ENCODE measurements around the gene SCFD1.
"Not testable (repeated sequence)": the region's sequence is repeated elsewhere in the genome, so short reads cannot be mapped to it uniquely, and the experiment has no call there.

The SCFD1 gene

DNA sequence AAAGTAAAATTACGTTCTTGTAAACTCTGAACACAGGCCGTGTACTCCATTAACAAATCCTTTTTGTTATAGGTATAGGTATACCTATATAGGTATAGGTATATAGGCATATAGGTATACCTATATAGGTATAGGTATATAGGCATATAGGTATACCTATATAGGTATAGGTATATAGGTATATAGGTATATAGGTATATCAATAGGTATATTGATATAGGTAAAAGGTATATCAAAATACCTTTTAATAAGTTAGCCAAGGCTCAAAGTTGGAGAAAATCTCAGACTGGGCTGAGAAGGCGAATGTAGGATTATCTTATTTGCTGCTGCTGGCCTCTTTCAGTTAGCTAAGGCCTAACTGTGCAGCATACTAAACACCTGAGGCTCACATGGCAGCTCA lies 3.4 kb downstream of the SCFD1 start:
- DNase-seq (ENCODE audit: low spot score): no peak

GRCh38 chr14:30629432-30629831 lies 7.3 kb downstream of the SCFD1 start:
- not testable (repeated sequence) for H3K4me3 Mint-ChIP-seq; DNase-seq (ENCODE audit: low spot score); H3K27me3 Mint-ChIP-seq (ENCODE audit: low read depth); H3K27ac Mint-ChIP-seq; H3K9me3 Mint-ChIP-seq
- H3K36me3 Mint-ChIP-seq (ENCODE audit: low read depth): peaks cover 22% of the 10 kb centered on the region
- H3K4me1 Mint-ChIP-seq (ENCODE audit: low read depth): peaks cover 10% of the 10 kb centered on the region

More for the DNA sequence above, 3.4 kb downstream of the SCFD1 start:
- peaks cover 27% of the 10 kb centered on the region for H3K4me1 Mint-ChIP-seq (ENCODE audit: low read depth)
- H3K4me3 Mint-ChIP-seq: no peak overlapping the region
- no peak overlapping the region for H3K27ac Mint-ChIP-seq
- peaks cover 23% of the 10 kb centered on the region for H3K36me3 Mint-ChIP-seq (ENCODE audit: low read depth)
- no peaks in the 10 kb centered on the region for H3K9me3 Mint-ChIP-seq
- H3K27me3 Mint-ChIP-seq (ENCODE audit: low read depth): no peaks in the 10 kb centered on the region

GRCh38 chr14:30630248-30630647 lies 8.1 kb downstream of the SCFD1 start:
- Mint-ChIP-seq H3K27me3 (ENCODE audit: low read depth) (no peaks in the 10 kb centered on the region), H3K36me3 (ENCODE audit: low read depth) (peaks cover 23% of the 10 kb centered on the region), H3K27ac (no peak overlapping the region), H3K9me3 (no peaks in the 10 kb centered on the region), H3K4me1 (ENCODE audit: low read depth) (peaks cover 6% of the 10 kb centered on the region), H3K4me3 (no peak overlapping the region)
- no peak for DNase-seq (ENCODE audit: low spot score)

DNA sequence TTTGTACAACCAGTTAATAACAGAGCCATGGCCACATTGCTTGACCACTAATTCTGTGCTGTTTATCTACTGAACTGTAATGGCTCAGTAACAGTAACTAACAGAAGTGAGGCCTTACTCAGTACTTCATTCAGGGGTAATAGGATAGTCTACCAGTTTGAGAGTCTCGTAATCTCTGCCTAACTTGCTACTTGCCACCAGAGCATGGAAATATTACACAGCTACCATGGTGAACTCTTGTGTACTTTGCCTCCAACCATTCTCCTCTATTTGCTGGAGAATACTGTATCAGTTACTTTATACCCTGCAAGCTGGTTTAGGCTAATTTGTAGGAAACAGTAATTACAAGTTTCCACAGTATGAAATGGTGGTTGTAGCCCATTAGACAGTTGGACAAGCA lies 10.6 kb downstream of the SCFD1 start:
- no peak for DNase-seq (ENCODE audit: low spot score)
- no peaks in the 10 kb centered on the region for H3K9me3 Mint-ChIP-seq
- no peak overlapping the region for H3K4me3 Mint-ChIP-seq
- no peaks in the 10 kb centered on the region for H3K27me3 Mint-ChIP-seq (ENCODE audit: low read depth)
- peaks cover 41% of the 10 kb centered on the region for H3K36me3 Mint-ChIP-seq (ENCODE audit: low read depth)
- H3K4me1 Mint-ChIP-seq (ENCODE audit: low read depth): peaks cover 4% of the 10 kb centered on the region
- H3K27ac Mint-ChIP-seq: no peak overlapping the region

GRCh38 chr14:30638926-30639325 lies 16.8 kb downstream of the SCFD1 start:
- Mint-ChIP-seq H3K9me3 (peaks cover under 1% of the 10 kb centered on the region), H3K36me3 (ENCODE audit: low read depth) (peaks cover 47% of the 10 kb centered on the region), H3K27ac (no peak overlapping the region), H3K4me1 (ENCODE audit: low read depth) (no peaks in the 10 kb centered on the region), H3K27me3 (ENCODE audit: low read depth) (no peaks in the 10 kb centered on the region), H3K4me3 (no peak overlapping the region)
- no peak for DNase-seq (ENCODE audit: low spot score)

DNA sequence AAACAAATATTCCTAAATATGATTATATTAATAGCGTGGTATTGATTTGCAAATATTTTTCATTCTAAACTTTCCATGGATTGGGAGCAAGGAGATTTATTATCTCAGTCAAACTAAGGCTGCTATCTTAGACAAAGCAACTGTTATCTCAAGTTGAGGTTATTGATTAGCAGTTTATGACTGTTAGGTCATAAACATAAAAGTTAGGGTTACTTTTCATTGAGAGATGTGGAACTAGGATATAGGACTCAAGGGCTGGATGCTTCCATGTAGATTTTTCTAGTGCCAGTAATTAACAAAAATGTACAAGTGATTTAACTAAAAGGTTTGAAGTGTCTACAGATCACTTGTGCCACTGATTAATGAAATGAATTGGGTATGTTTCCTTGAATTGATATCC lies 19.1 kb downstream of the SCFD1 start:
- no peaks in the 10 kb centered on the region for H3K4me1 Mint-ChIP-seq (ENCODE audit: low read depth)
- peaks cover 57% of the 10 kb centered on the region for H3K36me3 Mint-ChIP-seq (ENCODE audit: low read depth)
- H3K4me3 Mint-ChIP-seq: no peak overlapping the region
- H3K27ac Mint-ChIP-seq: no peak overlapping the region
- H3K27me3 Mint-ChIP-seq (ENCODE audit: low read depth): no peaks in the 10 kb centered on the region
- no peak for DNase-seq (ENCODE audit: low spot score)
- H3K9me3 Mint-ChIP-seq: peaks cover 11% of the 10 kb centered on the region

DNA sequence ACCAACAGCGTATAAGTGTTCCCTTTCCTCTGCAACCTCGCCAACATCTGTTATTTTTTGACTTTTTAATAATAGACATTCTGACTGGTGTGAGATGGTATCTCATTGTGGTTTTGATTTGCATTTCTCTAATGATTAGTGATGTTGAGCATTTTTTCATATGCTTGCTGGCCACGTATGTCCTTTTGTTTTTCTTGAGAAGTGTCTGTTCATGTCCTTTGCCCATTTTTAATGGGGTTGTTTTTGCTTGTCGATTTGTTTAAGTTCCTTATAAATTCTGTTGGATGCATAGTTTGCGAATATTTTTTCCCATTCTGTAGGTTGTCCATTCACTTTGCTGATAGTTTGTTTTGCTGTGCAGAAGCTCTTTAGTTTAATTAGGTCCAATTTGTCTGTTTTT lies 22.3 kb downstream of the SCFD1 start:
- H3K4me1 Mint-ChIP-seq (ENCODE audit: low read depth); H3K27me3 Mint-ChIP-seq (ENCODE audit: low read depth); DNase-seq (ENCODE audit: low spot score); H3K4me3 Mint-ChIP-seq; H3K27ac Mint-ChIP-seq: not testable (repeated sequence)
- Mint-ChIP-seq H3K36me3 (ENCODE audit: low read depth) (peaks cover 47% of the 10 kb centered on the region), H3K9me3 (peaks cover 11% of the 10 kb centered on the region)

GRCh38 chr14:30645600-30645999 lies 23.5 kb downstream of the SCFD1 start:
- Mint-ChIP-seq H3K9me3 (peaks cover 11% of the 10 kb centered on the region), H3K4me3 (no peak overlapping the region), H3K4me1 (ENCODE audit: low read depth) (peaks cover 3% of the 10 kb centered on the region), H3K27ac (no peak overlapping the region), H3K27me3 (ENCODE audit: low read depth) (no peaks in the 10 kb centered on the region), H3K36me3 (ENCODE audit: low read depth) (peaks cover 45% of the 10 kb centered on the region)
- no peak for DNase-seq (ENCODE audit: low spot score)

DNA sequence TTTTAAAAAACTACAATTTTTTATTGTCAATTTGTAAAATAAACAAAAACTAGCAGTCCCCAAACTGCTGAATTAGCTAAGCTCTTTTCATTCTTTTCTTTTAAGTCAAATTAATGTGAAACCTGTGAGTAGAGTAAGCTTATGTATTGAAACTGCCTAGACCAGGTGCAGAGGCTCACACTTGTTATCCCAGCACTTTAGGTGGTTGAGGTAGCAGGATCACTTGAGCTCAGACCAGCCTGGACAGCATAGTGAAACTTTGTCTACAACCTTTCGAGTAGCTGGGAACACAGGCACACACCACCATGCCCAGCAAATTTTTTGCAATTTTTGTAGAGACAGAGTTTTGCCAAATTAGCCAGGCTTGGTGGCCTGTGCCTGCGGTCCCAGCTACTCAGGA lies 26.4 kb downstream of the SCFD1 start:
- Mint-ChIP-seq H3K27me3 (ENCODE audit: low read depth) (no peaks in the 10 kb centered on the region), H3K9me3 (peaks cover 11% of the 10 kb centered on the region), H3K36me3 (ENCODE audit: low read depth) (peaks cover 55% of the 10 kb centered on the region), H3K27ac (no peak overlapping the region), H3K4me1 (ENCODE audit: low read depth) (peaks cover 3% of the 10 kb centered on the region), H3K4me3 (no peak overlapping the region)
- DNase-seq (ENCODE audit: low spot score): no peak

DNA sequence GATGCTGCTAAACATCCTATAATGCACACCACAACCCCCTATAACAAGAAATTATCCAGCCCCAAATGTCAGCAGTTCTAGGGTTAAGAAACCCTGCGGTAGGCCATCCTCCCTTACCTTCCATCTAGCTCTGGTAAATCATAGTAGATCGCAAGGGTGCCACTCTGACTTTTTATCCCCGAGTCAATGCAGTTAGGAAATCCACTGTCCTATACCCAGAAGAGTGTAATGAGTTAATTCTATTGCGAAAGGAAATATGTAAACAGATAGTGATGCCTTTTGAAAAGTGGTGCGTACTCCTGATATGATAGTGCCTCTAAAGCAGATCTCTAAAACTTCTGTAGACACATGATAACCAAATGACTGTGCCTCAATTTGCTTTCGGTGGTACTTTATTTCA lies 29.8 kb downstream of the SCFD1 start:
- Mint-ChIP-seq H3K4me3 (no peak overlapping the region), H3K27me3 (ENCODE audit: low read depth) (no peaks in the 10 kb centered on the region), H3K4me1 (ENCODE audit: low read depth) (no peaks in the 10 kb centered on the region), H3K27ac (no peak overlapping the region), H3K9me3 (no peaks in the 10 kb centered on the region), H3K36me3 (ENCODE audit: low read depth) (peaks cover 30% of the 10 kb centered on the region)
- DNase-seq (ENCODE audit: low spot score): no peak

DNA sequence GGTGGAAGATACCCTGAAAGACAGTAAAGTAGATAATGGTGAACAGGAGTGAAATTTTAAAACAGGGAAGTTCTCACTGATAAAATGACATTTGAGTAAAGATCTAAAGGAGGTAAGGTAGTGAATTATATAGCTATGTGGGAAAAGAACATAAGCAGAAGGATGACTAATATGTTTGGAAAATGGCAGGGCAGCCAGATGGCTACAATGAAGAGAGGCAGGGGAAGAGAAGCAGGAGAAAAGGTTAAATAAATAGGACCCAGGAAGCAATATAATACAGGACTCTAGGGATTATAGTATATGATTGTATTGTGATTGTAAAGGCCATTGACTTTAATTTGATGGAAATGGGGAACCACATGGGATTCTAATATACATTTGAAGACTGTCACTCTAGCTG lies 33.0 kb downstream of the SCFD1 start:
- H3K27me3 Mint-ChIP-seq (ENCODE audit: low read depth): no peaks in the 10 kb centered on the region
- H3K36me3 Mint-ChIP-seq (ENCODE audit: low read depth): peaks cover 28% of the 10 kb centered on the region
- no peaks in the 10 kb centered on the region for H3K9me3 Mint-ChIP-seq
- no peaks in the 10 kb centered on the region for H3K4me1 Mint-ChIP-seq (ENCODE audit: low read depth)
- DNase-seq (ENCODE audit: low spot score): no peak
- no peak overlapping the region for H3K27ac Mint-ChIP-seq
- no peak overlapping the region for H3K4me3 Mint-ChIP-seq

DNA sequence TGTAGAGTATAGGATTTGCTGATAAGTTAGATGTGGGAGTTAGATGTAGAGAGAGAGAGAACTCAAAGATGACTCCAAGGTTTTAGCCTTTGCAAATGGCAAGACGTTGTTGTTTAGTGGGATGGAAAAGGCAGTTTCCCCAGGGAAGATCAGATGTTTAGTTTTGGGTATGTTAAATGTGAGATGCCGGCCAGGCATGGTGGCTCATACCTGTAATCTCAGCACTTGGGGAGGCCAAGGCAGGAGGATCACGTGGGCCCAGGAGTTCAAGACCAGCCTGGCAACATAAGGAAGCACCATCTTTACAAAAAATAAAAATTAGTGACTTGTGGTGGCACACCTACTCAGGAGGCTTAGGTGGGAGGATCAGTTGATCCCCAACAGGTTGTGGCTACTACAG lies 33.5 kb downstream of the SCFD1 start:
- Mint-ChIP-seq H3K36me3 (ENCODE audit: low read depth) (peaks cover 28% of the 10 kb centered on the region), H3K9me3 (no peaks in the 10 kb centered on the region), H3K27ac (no peak overlapping the region), H3K4me3 (no peak overlapping the region), H3K4me1 (ENCODE audit: low read depth) (no peaks in the 10 kb centered on the region), H3K27me3 (ENCODE audit: low read depth) (no peaks in the 10 kb centered on the region)
- no peak for DNase-seq (ENCODE audit: low spot score)

DNA sequence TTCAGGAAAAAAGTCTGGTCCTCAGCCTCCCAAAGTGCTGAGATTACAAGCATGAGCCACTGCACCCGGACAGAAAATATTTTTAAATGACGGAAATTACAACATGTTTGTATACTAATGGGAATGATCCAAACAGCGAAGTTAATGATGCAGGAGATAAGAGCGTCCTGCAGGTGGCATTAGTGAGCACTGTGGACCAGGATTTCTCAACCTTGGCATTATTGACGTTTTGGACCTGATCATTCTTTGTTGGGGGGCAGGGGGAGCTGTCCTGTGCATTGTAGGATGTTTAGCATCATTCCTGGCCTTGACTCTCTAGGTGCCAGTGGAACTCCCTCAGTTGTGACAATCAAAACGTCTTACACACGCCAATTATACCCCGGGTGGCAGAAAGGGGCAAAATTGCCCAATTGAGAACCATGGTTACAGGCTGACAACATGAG lies 34.1 kb downstream of the SCFD1 start:
- H3K4me1 Mint-ChIP-seq (ENCODE audit: low read depth): no peaks in the 10 kb centered on the region
- peaks cover 30% of the 10 kb centered on the region for H3K36me3 Mint-ChIP-seq (ENCODE audit: low read depth)
- H3K27ac Mint-ChIP-seq: no peak overlapping the region
- no peaks in the 10 kb centered on the region for H3K27me3 Mint-ChIP-seq (ENCODE audit: low read depth)
- H3K4me3 Mint-ChIP-seq: no peak overlapping the region
- no peaks in the 10 kb centered on the region for H3K9me3 Mint-ChIP-seq
- DNase-seq (ENCODE audit: low spot score): no peak

DNA sequence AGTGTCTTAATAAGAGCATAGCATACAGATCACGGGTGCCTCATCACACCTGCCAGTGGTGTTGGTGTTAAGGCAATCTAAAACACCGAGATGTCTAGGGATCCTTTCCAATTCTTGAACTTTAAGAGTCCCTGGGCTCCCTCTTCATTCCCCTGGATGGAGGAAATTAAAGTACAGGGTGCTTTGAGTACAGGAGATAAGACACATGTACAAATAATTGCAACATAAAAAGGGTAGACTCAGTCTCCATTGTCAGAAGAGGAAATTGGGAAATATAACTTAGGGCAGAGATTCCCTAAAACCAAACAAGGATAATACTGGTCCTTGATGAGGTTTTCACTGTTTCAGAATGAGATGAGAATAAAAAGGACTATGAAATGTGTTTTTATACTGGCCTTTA lies 34.9 kb downstream of the SCFD1 start:
- Mint-ChIP-seq H3K4me1 (ENCODE audit: low read depth) (no peaks in the 10 kb centered on the region), H3K36me3 (ENCODE audit: low read depth) (peaks cover 25% of the 10 kb centered on the region), H3K4me3 (no peak overlapping the region), H3K9me3 (no peaks in the 10 kb centered on the region), H3K27ac (no peak overlapping the region), H3K27me3 (ENCODE audit: low read depth) (no peaks in the 10 kb centered on the region)
- no peak for DNase-seq (ENCODE audit: low spot score)

DNA sequence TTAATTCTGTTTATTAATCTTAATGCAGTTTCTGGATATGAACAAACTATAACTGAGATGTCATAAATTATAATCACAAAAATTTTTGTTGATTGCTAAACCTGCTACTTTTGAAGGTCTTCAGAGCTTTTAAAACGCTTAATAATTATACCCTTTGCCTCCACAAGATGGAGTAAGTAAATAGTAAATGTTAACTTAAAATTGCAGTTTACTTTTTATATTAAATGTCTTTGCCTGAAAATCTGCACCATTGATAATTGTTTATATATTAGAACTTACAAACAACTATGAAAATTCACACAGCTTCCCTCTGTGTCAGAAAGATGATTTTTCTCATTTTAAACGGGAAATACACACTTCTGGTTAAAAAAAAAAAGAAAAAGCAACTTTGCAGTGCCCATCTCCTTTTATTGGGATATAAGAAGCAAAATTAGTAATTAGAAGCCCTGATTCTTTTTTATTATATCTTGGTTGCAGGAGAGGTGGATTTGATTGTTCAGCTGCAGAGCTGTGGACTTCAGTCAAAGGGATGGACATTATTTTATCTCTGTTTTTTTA lies 35.6 kb downstream of the SCFD1 start:
- peaks cover 27% of the 10 kb centered on the region for H3K36me3 Mint-ChIP-seq (ENCODE audit: low read depth)
- H3K4me1 Mint-ChIP-seq (ENCODE audit: low read depth): no peaks in the 10 kb centered on the region
- H3K4me3 Mint-ChIP-seq: no peak overlapping the region
- DNase-seq (ENCODE audit: low spot score): no peak
- H3K27ac Mint-ChIP-seq: no peak overlapping the region
- H3K27me3 Mint-ChIP-seq (ENCODE audit: low read depth): no peaks in the 10 kb centered on the region
- H3K9me3 Mint-ChIP-seq: no peaks in the 10 kb centered on the region
